ENCODE measurements around the gene PSMD3. TPM values are rescaled to one million over a fixed set of nuclear protein-coding genes. Genes with fewer than 3 reads are reported as not detected.

The PSMD3 gene
- total RNA-seq, 1 donor from 2014 or later = 86.9 TPM

- TF ChIP-seq CTCF (IDR thresholded peaks at IDR 0.05) = no peak
- Mint-ChIP-seq H3K4me3 (ENCODE audit: unreplicated experiment) (no peak overlapping the region), H3K4me1 (ENCODE audit: low read depth) (peaks cover 16% of the 10 kb centered on the region), H3K27me3 (ENCODE audit: low read depth) (no peaks in the 10 kb centered on the region), H3K27ac (ENCODE audit: unreplicated experiment) (no peak overlapping the region), H3K9me3 (ENCODE audit: low read depth) (no peaks in the 10 kb centered on the region), H3K36me3 (ENCODE audit: low read depth) (peaks cover 9% of the 10 kb centered on the region)
- DNase-seq (ENCODE audit: low spot score) = no peak
Measured at GRCh38 chr17:40015998-40016985, 35.7 kb downstream of the PSMD3 start.

GRCh38 chr17:40017422-40018080 is 36.9 kb downstream of the PSMD3 start:
- no peak for TF ChIP-seq CTCF (IDR thresholded peaks at IDR 0.05)
- peaks cover 17% of the 10 kb centered on the region for H3K36me3 Mint-ChIP-seq (ENCODE audit: low read depth)
- no peak for DNase-seq (ENCODE audit: low spot score)
- no peaks in the 10 kb centered on the region for H3K9me3 Mint-ChIP-seq (ENCODE audit: low read depth)
- H3K27me3 Mint-ChIP-seq (ENCODE audit: low read depth) = no peaks in the 10 kb centered on the region
- peaks cover 28% of the 10 kb centered on the region for H3K4me1 Mint-ChIP-seq (ENCODE audit: low read depth)
- H3K4me3 Mint-ChIP-seq (ENCODE audit: unreplicated experiment) = no peak overlapping the region
- no peak overlapping the region for H3K27ac Mint-ChIP-seq (ENCODE audit: unreplicated experiment)

GRCh38 chr17:40018211-40019121 is 37.9 kb downstream of the PSMD3 start:
- Mint-ChIP-seq H3K27me3 (ENCODE audit: low read depth) (no peaks in the 10 kb centered on the region), H3K27ac (ENCODE audit: unreplicated experiment) (no peak overlapping the region), H3K4me3 (ENCODE audit: unreplicated experiment) (no peak overlapping the region), H3K4me1 (ENCODE audit: low read depth) (peaks cover 31% of the 10 kb centered on the region), H3K9me3 (ENCODE audit: low read depth) (no peaks in the 10 kb centered on the region), H3K36me3 (ENCODE audit: low read depth) (peaks cover 17% of the 10 kb centered on the region)
- DNase-seq (ENCODE audit: low spot score) = no peak
- TF ChIP-seq CTCF (IDR thresholded peaks at IDR 0.05) = no peak

- no peak for DNase-seq (ENCODE audit: low spot score)
- peaks cover 34% of the 10 kb centered on the region for H3K4me1 Mint-ChIP-seq (ENCODE audit: low read depth)
- H3K9me3 Mint-ChIP-seq (ENCODE audit: low read depth) = no peaks in the 10 kb centered on the region
- no peak overlapping the region for H3K4me3 Mint-ChIP-seq (ENCODE audit: unreplicated experiment)
- H3K27ac Mint-ChIP-seq (ENCODE audit: unreplicated experiment) = peak overlapping the region; percentile 45
- no peak for TF ChIP-seq CTCF (IDR thresholded peaks at IDR 0.05)
- peaks cover 19% of the 10 kb centered on the region for H3K36me3 Mint-ChIP-seq (ENCODE audit: low read depth)
- no peaks in the 10 kb centered on the region for H3K27me3 Mint-ChIP-seq (ENCODE audit: low read depth)
Measured at GRCh38 chr17:40019140-40019991, 38.8 kb downstream of the PSMD3 start.
